Uterus (tissue), 4 donors: ENCODE data around the gene IGFLR1. TPM values are rescaled to one million over a fixed set of nuclear protein-coding genes. Genes with fewer than 3 reads are reported as not detected.

Experiments
- DNase-seq, 2 donors: peaks; one replicate each; pipeline ENCODE4 v3.0.0-alpha.2; 2019 to 2020
- H3K27ac ChIP-seq, 2 donors: fragments of 200-600 bp; sonication (generic); 1 replicate in 1 of 2; 2 replicates in 1 of 2; pipeline ENCODE4 v1.5.1; 2016 to 2018
- H3K27me3 ChIP-seq, 2 donors: fragments of 200-600 bp; sonication (generic); one replicate each; pipeline ENCODE4 v1.5.1; 2018 to 2019; ENCODE audit warnings: control low read depth in 1 of 2
- H3K36me3 ChIP-seq, 2 donors: fragments of 200-600 bp; sonication (generic); one replicate each; pipeline ENCODE4 v1.5.1; 2019; ENCODE audit warnings: control low read depth in 1 of 2
- H3K4me1 ChIP-seq, 2 donors: fragments of 200-600 bp; sonication (generic); one replicate each; pipeline ENCODE4 v1.5.1; 2018 to 2019; ENCODE audit warnings: control low read depth in 1 of 2
- H3K4me3 ChIP-seq, 2 donors: fragments of 200-600 bp; sonication (generic); 1 replicate in 1 of 2; 2 replicates in 1 of 2; pipeline ENCODE4 v1.5.1; 2018 to 2019; ENCODE audit warnings: mild to moderate bottlenecking in 1 of 2
- H3K9me3 ChIP-seq, 2 donors: fragments of 200-600 bp; sonication (generic); one replicate each; pipeline ENCODE4 v1.5.1; 2019; ENCODE audit warnings: control low read depth in 1 of 2
- POLR2A ChIP-seq, 2 donors: fragments of 450-650 bp; IDR thresholded peaks; one replicate each; pipeline ENCODE4 v1.6.1; 2016; ENCODE audit warnings: antibody characterized with exemption in 2 of 2, mild to moderate bottlenecking in 1 of 2, moderate library complexity in 1 of 2
- intact Hi-C: fragments of 100-400 bp; cut with DNase I; formaldehyde crosslinking; loops from one replicate; pipeline ENCODE4 v1.15.1; 2023; ENCODE audit warnings: low total_unique reads
- total RNA-seq, 4 donors: library from RNA; depleted of rRNA in 3 of 4; stranded (reverse); fragments of >200 nt in 3 of 4; gene quantifications; one replicate each; pipeline versions ENCODE4 v1.1.0 to v1.2.4, GENCODE V29; 2014 to 2023
- TF ChIP-seq, protein P1 (sequence below), 4 experiments: fragments of 200-600 bp in 2 of 4; fragments of 450-650 bp in 2 of 4; sonication (generic) in 2 of 4; IDR thresholded peaks; one replicate each; pipeline ENCODE4 v1.5.1; 2016 to 2019; ENCODE audit warnings: antibody characterized with exemption in 4 of 4, mild to moderate bottlenecking in 2 of 4, moderate library complexity in 1 of 4
- donor health status: DM: yes; HTN: yes; CAD: no.

The IGFLR1 gene
- total RNA-seq, 4 donors from 2014 or later, result 0.77 to 5.3 (median 2.2) TPM

DNA sequence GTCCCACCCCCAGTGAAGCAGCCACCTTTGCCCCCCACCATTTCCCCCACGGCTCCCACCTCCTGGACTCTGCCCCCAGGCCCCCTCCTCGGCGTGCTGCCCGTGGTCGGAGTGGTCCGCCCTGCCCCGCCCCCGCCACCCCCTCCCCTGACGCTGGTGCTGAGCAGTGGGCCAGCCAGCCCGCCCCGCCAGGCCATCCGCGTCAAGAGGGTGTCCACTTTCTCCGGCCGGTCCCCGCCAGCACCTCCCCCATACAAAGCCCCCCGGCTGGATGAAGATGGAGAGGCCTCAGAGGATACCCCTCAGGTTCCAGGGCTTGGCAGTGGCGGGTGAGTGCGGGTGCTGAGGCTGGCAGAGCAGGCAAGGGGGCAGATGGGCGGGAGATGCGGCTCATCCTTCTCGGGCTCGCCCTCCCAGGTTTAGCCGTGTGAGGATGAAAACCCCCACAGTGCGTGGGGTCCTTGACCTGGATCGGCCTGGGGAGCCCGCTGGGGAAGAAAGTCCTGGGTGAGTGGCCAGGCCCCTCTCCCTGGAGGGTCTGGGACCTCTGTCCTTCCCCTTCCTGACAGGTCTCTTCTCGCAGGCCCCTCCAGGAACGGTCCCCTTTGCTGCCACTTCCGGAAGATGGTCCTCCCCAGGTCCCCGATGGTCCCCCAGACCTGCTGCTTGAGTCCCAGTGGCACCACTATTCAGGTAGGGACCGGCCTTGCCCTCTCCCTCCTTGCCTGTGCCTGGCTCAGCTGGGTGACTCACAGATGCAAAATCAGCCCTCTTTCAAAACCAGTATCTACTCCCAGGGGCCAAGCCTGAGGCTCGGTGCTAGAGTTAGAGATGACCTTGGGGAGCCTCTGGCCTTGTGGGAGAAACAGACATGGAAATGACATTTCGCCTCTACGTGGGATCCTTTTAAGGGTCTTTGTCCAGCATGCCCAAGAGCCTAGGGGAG is 8.8 kb downstream of the IGFLR1 start:
- intact Hi-C loops, result no loop called here
- H3K4me1 ChIP-seq, result no peaks in the 10 kb centered on the region
- no peak for TF ChIP-seq POLR2A (IDR thresholded peaks at IDR 0.05)
- TF ChIP-seq, protein P1, sequence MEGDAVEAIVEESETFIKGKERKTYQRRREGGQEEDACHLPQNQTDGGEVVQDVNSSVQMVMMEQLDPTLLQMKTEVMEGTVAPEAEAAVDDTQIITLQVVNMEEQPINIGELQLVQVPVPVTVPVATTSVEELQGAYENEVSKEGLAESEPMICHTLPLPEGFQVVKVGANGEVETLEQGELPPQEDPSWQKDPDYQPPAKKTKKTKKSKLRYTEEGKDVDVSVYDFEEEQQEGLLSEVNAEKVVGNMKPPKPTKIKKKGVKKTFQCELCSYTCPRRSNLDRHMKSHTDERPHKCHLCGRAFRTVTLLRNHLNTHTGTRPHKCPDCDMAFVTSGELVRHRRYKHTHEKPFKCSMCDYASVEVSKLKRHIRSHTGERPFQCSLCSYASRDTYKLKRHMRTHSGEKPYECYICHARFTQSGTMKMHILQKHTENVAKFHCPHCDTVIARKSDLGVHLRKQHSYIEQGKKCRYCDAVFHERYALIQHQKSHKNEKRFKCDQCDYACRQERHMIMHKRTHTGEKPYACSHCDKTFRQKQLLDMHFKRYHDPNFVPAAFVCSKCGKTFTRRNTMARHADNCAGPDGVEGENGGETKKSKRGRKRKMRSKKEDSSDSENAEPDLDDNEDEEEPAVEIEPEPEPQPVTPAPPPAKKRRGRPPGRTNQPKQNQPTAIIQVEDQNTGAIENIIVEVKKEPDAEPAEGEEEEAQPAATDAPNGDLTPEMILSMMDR (IDR thresholded peaks at IDR 0.05), result no peak
- H3K27ac ChIP-seq, result no peak overlapping the region
- H3K4me3 ChIP-seq, result no peak overlapping the region
- H3K27me3 ChIP-seq, result no peaks in the 10 kb centered on the region
- peak in 1 of 2 donors; percentile 18 for DNase-seq
- no peaks in the 10 kb centered on the region for H3K36me3 ChIP-seq
- no peaks in the 10 kb centered on the region for H3K9me3 ChIP-seq

DNA sequence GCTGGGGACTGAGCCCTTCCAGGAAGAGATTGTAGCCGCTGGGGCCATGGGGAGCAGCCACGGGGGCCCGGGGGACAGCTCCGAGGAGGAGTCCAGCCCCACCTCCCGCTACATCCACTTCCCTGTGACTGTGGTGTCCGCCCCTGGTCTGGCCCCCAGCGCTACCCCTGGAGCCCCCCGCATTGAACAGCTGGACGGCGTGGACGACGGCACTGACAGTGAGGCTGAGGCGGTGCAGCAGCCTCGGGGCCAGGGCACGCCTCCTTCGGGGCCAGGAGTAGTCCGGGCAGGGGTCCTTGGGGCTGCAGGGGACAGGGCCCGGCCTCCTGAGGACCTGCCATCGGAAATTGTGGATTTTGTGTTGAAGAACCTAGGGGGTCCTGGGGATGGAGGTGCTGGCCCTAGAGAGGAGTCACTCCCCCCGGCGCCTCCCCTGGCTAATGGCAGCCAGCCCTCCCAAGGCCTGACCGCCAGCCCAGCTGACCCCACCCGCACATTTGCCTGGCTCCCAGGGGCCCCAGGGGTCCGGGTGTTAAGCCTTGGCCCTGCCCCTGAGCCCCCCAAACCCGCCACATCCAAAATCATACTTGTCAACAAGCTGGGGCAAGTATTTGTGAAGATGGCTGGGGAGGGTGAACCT is 9.6 kb downstream of the IGFLR1 start:
- peak in 1 of 2 donors; percentile 18 for DNase-seq
- no peak overlapping the region for H3K27ac ChIP-seq
- no peaks in the 10 kb centered on the region for H3K4me1 ChIP-seq
- no peak for TF ChIP-seq POLR2A (IDR thresholded peaks at IDR 0.05)
- TF ChIP-seq, protein P1 (IDR thresholded peaks at IDR 0.05), result no peak
- intact Hi-C loops, result no loop called here
- no peak overlapping the region for H3K4me3 ChIP-seq
- no peaks in the 10 kb centered on the region for H3K9me3 ChIP-seq
- no peaks in the 10 kb centered on the region for H3K36me3 ChIP-seq
- H3K27me3 ChIP-seq, result no peaks in the 10 kb centered on the region

DNA sequence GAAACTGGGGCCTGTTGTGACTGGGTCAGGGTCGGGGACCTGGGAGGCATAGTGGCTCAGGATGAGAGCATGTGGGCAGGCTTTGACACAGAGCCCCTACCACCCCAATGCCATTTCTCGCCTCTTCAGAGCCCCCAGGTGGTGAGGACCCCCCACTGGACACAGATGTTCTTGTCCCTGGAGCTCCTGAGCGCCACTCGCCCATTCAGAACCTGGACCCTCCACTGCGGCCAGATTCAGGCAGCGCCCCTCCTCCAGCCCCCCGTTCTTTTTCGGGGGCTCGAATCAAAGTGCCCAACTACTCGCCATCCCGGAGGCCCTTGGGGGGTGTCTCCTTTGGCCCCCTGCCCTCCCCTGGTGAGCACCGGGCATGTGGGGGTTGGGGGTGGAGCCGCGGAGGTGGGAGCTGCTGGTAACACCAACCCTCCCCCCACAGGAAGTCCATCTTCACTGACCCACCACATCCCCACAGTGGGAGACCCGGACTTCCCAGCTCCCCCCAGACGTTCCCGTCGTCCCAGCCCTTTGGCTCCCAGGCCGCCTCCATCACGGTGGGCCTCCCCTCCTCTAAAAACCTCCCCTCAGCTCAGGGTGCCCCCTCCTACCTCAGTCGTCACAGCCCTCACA is 10.4 kb downstream of the IGFLR1 start:
- H3K9me3 ChIP-seq, result no peaks in the 10 kb centered on the region
- intact Hi-C loops, result no loop called here
- TF ChIP-seq, protein P1 (IDR thresholded peaks at IDR 0.05), result no peak
- H3K27me3 ChIP-seq, result no peaks in the 10 kb centered on the region
- H3K4me1 ChIP-seq, result no peaks in the 10 kb centered on the region
- H3K4me3 ChIP-seq, result no peak overlapping the region
- no peak overlapping the region for H3K27ac ChIP-seq
- DNase-seq, result peak in 1 of 2 donors; percentile 20
- no peaks in the 10 kb centered on the region for H3K36me3 ChIP-seq

DNA sequence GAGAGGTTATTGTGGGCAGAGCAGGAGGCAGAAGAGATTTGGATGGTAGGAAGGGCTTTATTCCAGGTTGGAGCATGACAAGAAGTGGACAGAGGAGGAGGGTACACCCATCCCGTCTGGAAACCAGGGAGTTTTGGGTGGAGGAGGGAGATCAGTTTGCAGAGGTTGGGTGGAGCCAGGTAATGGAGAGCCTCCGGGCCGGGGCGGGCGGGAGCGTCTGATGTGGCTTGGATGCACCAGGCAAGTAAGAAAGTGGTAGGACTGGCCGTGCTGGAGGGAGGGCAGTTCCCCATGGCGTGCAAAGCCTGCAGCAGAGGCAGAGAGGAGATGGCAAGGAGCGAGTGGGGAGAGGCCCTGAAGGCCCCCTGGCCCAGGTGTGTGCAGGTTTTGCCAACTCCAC is 10.9 kb downstream of the IGFLR1 start:
- intact Hi-C loops, result no loop called here
- H3K4me1 ChIP-seq, result no peaks in the 10 kb centered on the region
- H3K9me3 ChIP-seq, result no peaks in the 10 kb centered on the region
- no peaks in the 10 kb centered on the region for H3K27me3 ChIP-seq
- no peak for TF ChIP-seq POLR2A (IDR thresholded peaks at IDR 0.05)
- TF ChIP-seq, protein P1 (IDR thresholded peaks at IDR 0.05), result no peak
- H3K27ac ChIP-seq, result no peak overlapping the region
- H3K36me3 ChIP-seq, result no peaks in the 10 kb centered on the region
- DNase-seq, result no peak
- no peak overlapping the region for H3K4me3 ChIP-seq

DNA sequence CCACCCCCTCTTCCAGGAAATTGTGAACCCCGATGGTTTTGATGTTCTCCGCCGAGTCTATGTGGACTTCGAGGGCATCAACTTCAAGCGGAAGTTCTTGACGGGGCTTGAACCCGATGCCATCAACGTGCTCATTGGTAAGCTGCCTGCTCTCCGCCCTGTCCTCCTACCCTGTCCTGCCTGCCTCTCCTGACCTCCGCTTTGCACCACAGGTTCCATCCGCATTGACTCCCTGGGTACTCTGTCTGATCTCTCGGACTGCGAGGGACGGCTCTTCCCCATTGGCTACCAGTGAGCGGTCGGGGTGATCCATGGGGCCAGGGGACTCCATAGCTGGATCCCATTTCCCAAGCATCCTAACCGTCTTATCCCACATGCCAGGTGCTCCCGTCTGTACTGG is 11.9 kb downstream of the IGFLR1 start:
- H3K4me1 ChIP-seq, result no peaks in the 10 kb centered on the region
- H3K9me3 ChIP-seq, result no peaks in the 10 kb centered on the region
- no peaks in the 10 kb centered on the region for H3K36me3 ChIP-seq
- no peak overlapping the region for H3K27ac ChIP-seq
- H3K27me3 ChIP-seq, result no peaks in the 10 kb centered on the region
- no peak overlapping the region for H3K4me3 ChIP-seq
- intact Hi-C loops, result no loop called here
- TF ChIP-seq POLR2A (IDR thresholded peaks at IDR 0.05), result no peak
- TF ChIP-seq, protein P1 (IDR thresholded peaks at IDR 0.05), result no peak
- DNase-seq, result no peak
